Coronary artery (tissue), 2 donors: ENCODE data around the gene ASS1.

ENCODE experiments used
- DNase-seq: peaks from one replicate; pipeline ENCODE4 v3.0.0-alpha.2; 2017; ENCODE audit warnings: low spot score
- H3K27ac ChIP-seq, 2 donors: fragments of 200-600 bp; sonication (generic); one replicate each; pipeline ENCODE4 v1.5.1; 2016 to 2019
- H3K4me3 ChIP-seq: fragments of 200-600 bp; sonication (generic); 2 replicates; pipeline ENCODE4 v1.5.1; 2016; ENCODE audit warnings: mild to moderate bottlenecking, moderate library complexity
- CTCF ChIP-seq: fragments of 200-600 bp; sonication (generic); IDR thresholded peaks from one replicate; pipeline ENCODE4 v1.5.1; 2019; ENCODE audit warnings: antibody characterized with exemption

ASS1 gene

GRCh38 chr9:130491830-130492482 lies 47.2 kb downstream of the ASS1 start:
- Histone ChIP-seq H3K4me3 (no peak overlapping the region), H3K27ac (no peak overlapping the region)
- DNase-seq: no peak
- TF ChIP-seq CTCF: no peak

DNA sequence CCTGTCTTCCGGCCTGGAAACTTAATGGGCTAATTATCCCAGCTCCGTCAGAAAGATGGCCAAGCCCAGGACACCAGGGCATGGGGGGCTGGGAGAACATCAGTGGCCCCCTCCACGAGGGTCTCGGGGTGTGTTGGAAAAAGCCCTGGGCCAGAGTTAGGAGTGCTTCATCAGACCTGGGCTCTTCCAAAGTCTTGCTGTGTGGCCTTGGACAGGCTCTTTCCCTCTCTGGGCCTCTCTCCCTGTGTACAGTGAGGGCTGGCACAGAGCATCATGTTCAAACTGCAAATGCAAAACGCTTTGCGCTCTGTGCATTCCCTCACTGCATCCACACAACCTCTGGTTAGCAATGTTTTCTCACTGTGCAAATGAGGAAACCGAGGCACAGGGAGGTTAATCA lies 48.3 kb downstream of the ASS1 start:
- DNase-seq: no peak
- TF ChIP-seq CTCF: no peak
- H3K4me3 ChIP-seq: no peak overlapping the region
- no peak overlapping the region for H3K27ac ChIP-seq

- no peak for DNase-seq
- no peak overlapping the region for H3K27ac ChIP-seq
- TF ChIP-seq CTCF: no peak
- no peak overlapping the region for H3K4me3 ChIP-seq
These were observed 48.7 kb downstream of the ASS1 start for GRCh38 chr9:130493476-130493875.

GRCh38 chr9:130495067-130495466 lies 50.3 kb downstream of the ASS1 start:
- Histone ChIP-seq H3K4me3 (no peak overlapping the region), H3K27ac (no peak overlapping the region)
- DNase-seq: no peak
- TF ChIP-seq CTCF: no peak

GRCh38 chr9:130497139-130497538 lies 52.4 kb downstream of the ASS1 start:
- DNase-seq: no peak
- no peak overlapping the region for H3K27ac ChIP-seq
- no peak overlapping the region for H3K4me3 ChIP-seq
- no peak for TF ChIP-seq CTCF

- Histone ChIP-seq H3K4me3 (no peak overlapping the region), H3K27ac (no peak overlapping the region)
- DNase-seq: no peak
- TF ChIP-seq CTCF: no peak
These were observed 53.6 kb downstream of the ASS1 start for GRCh38 chr9:130498298-130498917.

- DNase-seq: no peak
- Histone ChIP-seq H3K27ac (no peak overlapping the region), H3K4me3 (no peak overlapping the region)
These were observed 54.3 kb downstream of the ASS1 start for GRCh38 chr9:130498918-130499698.

More at GRCh38 chr9:130498918-130499698, 54.3 kb downstream of the ASS1 start:
- TF ChIP-seq CTCF: no peak
